ENCODE measurements around the gene DYSF. TPM values are rescaled to one million over a fixed set of nuclear protein-coding genes. Genes with fewer than 3 reads are reported as not detected.

The DYSF gene
- total and polyA plus RNA-seq, 7 donors: 38.3 to 208 (median 109) TPM

DNA sequence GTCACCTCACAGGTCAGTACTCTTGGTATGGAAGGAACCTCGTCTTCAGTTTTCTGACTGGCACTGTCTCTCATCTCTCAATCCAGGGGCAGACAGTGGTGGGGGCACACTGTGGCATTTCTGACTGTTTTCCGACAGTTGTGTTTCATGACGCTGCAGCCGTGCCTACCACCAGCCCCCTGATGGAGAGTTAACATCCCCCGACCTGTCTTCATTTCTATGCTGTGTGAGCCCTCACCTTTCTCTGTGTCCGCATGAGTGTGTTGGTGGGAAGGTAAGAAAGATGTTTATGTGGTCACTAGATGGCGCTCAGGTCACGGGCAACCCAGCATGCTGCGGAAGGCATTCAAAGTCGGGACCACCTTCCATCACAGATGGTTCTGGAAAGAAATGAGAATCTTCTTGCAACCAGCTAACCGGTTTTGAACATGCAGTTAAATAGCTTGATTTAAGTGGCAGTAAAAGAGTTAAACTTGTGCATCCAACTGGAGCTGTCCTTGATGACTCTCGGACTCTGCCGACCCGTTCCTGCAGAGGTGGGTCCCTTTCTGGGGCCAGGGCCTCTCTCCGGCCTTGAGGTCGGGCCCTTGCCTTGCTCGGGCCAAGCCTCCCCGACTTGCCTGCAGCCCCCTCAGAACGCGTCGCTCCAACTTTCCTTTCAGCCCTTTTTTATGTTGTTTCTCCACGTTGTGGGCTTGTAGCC, 92.4 kb downstream of the DYSF start:
- Histone ChIP-seq H3K27ac (peak overlapping the region; percentile 55), H3K27me3 (ENCODE audit: insufficient read depth in 3 of 3, low read length in 2 of 3) (no peaks in the 10 kb centered on the region), H3K9me3 (no peaks in the 10 kb centered on the region), H3K4me3 (peak overlapping the region; percentile 22), H3K36me3 (ENCODE audit: insufficient read depth in 1 of 2, low read depth in 1 of 2) (peaks cover 2 to 33% of the 10 kb centered on the region in 2 donors), H3K4me1 (peaks cover 5% of the 10 kb centered on the region)
- peak in 1 of 2 donors; percentile 66 for DNase-seq
- TF ChIP-seq, protein P1, sequence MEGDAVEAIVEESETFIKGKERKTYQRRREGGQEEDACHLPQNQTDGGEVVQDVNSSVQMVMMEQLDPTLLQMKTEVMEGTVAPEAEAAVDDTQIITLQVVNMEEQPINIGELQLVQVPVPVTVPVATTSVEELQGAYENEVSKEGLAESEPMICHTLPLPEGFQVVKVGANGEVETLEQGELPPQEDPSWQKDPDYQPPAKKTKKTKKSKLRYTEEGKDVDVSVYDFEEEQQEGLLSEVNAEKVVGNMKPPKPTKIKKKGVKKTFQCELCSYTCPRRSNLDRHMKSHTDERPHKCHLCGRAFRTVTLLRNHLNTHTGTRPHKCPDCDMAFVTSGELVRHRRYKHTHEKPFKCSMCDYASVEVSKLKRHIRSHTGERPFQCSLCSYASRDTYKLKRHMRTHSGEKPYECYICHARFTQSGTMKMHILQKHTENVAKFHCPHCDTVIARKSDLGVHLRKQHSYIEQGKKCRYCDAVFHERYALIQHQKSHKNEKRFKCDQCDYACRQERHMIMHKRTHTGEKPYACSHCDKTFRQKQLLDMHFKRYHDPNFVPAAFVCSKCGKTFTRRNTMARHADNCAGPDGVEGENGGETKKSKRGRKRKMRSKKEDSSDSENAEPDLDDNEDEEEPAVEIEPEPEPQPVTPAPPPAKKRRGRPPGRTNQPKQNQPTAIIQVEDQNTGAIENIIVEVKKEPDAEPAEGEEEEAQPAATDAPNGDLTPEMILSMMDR (IDR thresholded peaks at IDR 0.05): peak; percentile 61
- peak; percentile 34 to 76 (median 60) for ATAC-seq
- intact Hi-C loops (cut with DNase I): loop anchor here (5.0 to 10.0 kb wide), 6 partner anchors 252 to 1032 kb away; no protein-coding TSS in a partner anchor
- WGBS, 3 donors: 50 to 54% (median 50%) methylated on average over 22 of the region's 22 CpGs

DNA sequence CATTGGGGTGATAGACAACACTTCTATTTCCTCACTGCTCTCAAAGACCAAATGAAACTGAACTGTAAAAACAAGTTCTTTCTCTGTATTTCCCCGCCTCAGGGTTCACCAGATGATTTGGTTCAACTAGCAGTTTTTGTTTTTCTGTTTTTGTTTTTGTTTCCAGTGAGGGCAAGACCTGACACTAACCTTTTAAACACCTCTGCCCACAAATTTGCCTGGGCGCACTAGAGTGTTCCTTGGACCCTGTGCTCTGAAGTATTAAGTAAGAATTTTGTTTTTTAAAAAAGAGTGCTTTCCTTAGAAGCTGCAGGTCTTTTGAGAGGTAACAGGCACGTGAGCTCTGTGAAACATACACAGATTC, 92.9 kb downstream of the DYSF start:
- H3K27ac ChIP-seq: no peak overlapping the region
- H3K36me3 ChIP-seq (ENCODE audit: insufficient read depth in 1 of 2, low read depth in 1 of 2): peaks cover 2 to 33% of the 10 kb centered on the region in 2 donors
- TF ChIP-seq, protein P1 (IDR thresholded peaks at IDR 0.05): no peak
- intact Hi-C loops (cut with DNase I): loop anchor here (5.0 to 10.0 kb wide), 6 partner anchors 251 to 1031 kb away; no protein-coding TSS in a partner anchor
- peaks cover 5% of the 10 kb centered on the region for H3K4me1 ChIP-seq
- H3K27me3 ChIP-seq (ENCODE audit: insufficient read depth in 3 of 3, low read length in 2 of 3): no peaks in the 10 kb centered on the region
- no peak overlapping the region for H3K4me3 ChIP-seq
- H3K9me3 ChIP-seq: no peaks in the 10 kb centered on the region
- ATAC-seq: no peak
- DNase-seq: no peak
- 63 to 91% (median 88%) methylated on average over 3 of the region's 3 CpGs for WGBS, 3 donors

DNA sequence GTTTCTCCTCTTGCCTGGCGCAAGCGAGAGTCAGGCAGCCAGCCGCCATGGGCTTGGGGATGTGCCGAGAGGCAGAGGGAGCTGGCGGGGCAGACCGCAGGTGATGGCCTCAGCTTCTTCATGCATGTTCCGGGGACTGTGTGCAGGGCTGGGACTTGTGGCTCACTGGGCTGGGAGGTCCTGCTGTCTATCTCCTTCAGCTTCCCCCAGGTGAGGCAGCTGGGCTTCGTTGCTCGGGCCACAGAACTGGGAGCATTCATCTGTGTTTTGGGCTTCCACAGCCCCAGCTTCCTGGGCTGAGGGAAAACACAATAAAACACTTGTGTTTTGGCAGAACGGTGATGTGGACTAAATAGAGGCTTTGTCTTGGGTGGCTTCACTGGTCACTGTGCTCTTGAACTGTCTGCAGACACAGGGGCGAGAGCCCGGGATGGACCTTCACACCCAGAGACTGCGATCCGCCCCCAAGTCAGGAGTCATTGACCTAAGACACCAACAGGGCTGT, 93.5 kb downstream of the DYSF start:
- no peak overlapping the region for H3K4me3 ChIP-seq
- H3K9me3 ChIP-seq: no peaks in the 10 kb centered on the region
- H3K27ac ChIP-seq: no peak overlapping the region
- H3K36me3 ChIP-seq (ENCODE audit: insufficient read depth in 1 of 2, low read depth in 1 of 2): peaks cover 2 to 34% of the 10 kb centered on the region in 2 donors
- ATAC-seq (no peak), DNase-seq (peak in 1 of 2 donors; percentile 44)
- TF ChIP-seq, protein P1 (IDR thresholded peaks at IDR 0.05): no peak
- H3K27me3 ChIP-seq (ENCODE audit: insufficient read depth in 3 of 3, low read length in 2 of 3): no peaks in the 10 kb centered on the region
- 92 to 96% (median 93%) methylated on average over 14 of the region's 14 CpGs for WGBS, 3 donors
- intact Hi-C loops (cut with DNase I): loop anchor here (5.0 to 10.0 kb wide), 6 partner anchors 250 to 1030 kb away; no protein-coding TSS in a partner anchor
- peaks cover 5% of the 10 kb centered on the region for H3K4me1 ChIP-seq

DNA sequence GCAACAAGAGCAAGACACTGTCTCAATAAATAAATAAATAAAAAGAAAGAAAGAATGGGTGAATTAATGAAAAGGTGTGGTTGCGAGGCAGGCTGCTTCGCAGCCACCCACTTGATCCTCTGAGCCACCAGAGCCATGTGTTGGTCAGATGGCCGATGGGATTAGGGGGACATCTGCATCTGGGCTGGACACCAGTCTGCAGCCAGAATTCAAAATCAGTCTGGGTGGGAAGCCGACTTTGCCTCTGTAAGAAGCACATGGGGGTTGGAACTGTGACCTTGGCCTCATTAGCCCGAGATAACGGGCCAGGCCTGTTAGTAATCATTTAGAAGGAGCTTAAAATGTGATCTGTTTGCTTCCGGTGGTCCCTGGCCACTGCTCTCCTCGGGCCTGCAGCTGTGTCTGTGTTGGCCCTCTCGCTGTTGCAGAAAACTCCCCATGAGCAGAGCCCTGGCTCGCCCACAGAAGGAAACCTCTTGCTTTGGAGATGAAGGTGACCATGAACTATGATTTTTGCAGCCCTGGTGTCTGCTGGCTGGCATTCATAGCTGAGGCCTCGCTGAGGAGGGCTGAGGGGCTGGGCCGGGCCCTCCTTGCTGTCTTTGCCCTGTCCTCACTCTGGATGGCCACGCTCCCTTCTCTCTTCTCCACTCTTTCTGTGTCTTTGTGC, 94.4 kb downstream of the DYSF start:
- DNase-seq: peak in 1 of 2 donors; percentile 24
- no peak overlapping the region for H3K4me3 ChIP-seq

More for the DNA sequence above, 94.4 kb downstream of the DYSF start:
- no peaks in the 10 kb centered on the region for H3K27me3 ChIP-seq (ENCODE audit: insufficient read depth in 3 of 3, low read length in 2 of 3)
- H3K9me3 ChIP-seq: no peaks in the 10 kb centered on the region
- 76 to 85% (median 81%) methylated on average over 12 to 13 of the region's 13 CpGs for WGBS, 3 donors
- TF ChIP-seq, protein P1 (IDR thresholded peaks at IDR 0.05): no peak
- H3K27ac ChIP-seq: no peak overlapping the region
- intact Hi-C loops (cut with DNase I): loop anchor here (2.0 to 10.0 kb wide), 7 partner anchors 250 to 1030 kb away; no protein-coding TSS in a partner anchor
- H3K36me3 ChIP-seq (ENCODE audit: insufficient read depth in 1 of 2, low read depth in 1 of 2): peaks cover 0 to 40% of the 10 kb centered on the region in 2 donors
- peaks cover 5% of the 10 kb centered on the region for H3K4me1 ChIP-seq
- ATAC-seq: no peak

Measured in psoas muscle (tissue), 8 donors.